GM18505 (cell line): ENCODE measurements around the gene MYRIP.

Experiments
- ATAC-seq: cut with Tn5 transposase; IDR thresholded peaks from one replicate; pipeline ENCODE4 v1.9.1; 2021; ENCODE audit not compliant: unreplicated experiment
- POLR2A ChIP-seq: IDR thresholded peaks from 4 replicates; pipeline ENCODE4 v1.6.1; 2011; ENCODE audit warnings: borderline replicate concordance; ENCODE audit not compliant: insufficient read depth, insufficient read length; ENCODE audit errors: extremely low read depth

Gene MYRIP

GRCh38 chr3:40170395-40170794 is 361.0 kb downstream of the MYRIP start:
- no peak for TF ChIP-seq POLR2A
- peak; percentile 95 for ATAC-seq

GRCh38 chr3:40172560-40172959 is 363.2 kb downstream of the MYRIP start:
- no peak for ATAC-seq
- TF ChIP-seq POLR2A, result no peak

GRCh38 chr3:40173227-40173721 is 363.9 kb downstream of the MYRIP start:
- ATAC-seq, result no peak
- TF ChIP-seq POLR2A, result no peak

GRCh38 chr3:40178012-40178594 is 368.7 kb downstream of the MYRIP start:
- TF ChIP-seq POLR2A, result no peak
- no peak for ATAC-seq

- no peak for ATAC-seq
- no peak for TF ChIP-seq POLR2A
Observed at GRCh38 chr3:40179016-40179415, 369.6 kb downstream of the MYRIP start.

GRCh38 chr3:40181182-40181581 is 371.8 kb downstream of the MYRIP start:
- no peak for TF ChIP-seq POLR2A
- ATAC-seq, result no peak

- no peak for ATAC-seq
- TF ChIP-seq POLR2A, result no peak
Observed at GRCh38 chr3:40185029-40185695, 375.8 kb downstream of the MYRIP start.

- ATAC-seq, result no peak
- TF ChIP-seq POLR2A, result no peak
Observed at GRCh38 chr3:40186508-40186907, 377.1 kb downstream of the MYRIP start.

GRCh38 chr3:40187945-40188344 is 378.5 kb downstream of the MYRIP start:
- ATAC-seq, result peak; percentile 68
- no peak for TF ChIP-seq POLR2A

GRCh38 chr3:40189118-40189517 is 379.7 kb downstream of the MYRIP start:
- ATAC-seq, result no peak
- TF ChIP-seq POLR2A, result no peak

GRCh38 chr3:40190056-40190455 is 380.6 kb downstream of the MYRIP start:
- ATAC-seq, result no peak
- no peak for TF ChIP-seq POLR2A

- no peak for ATAC-seq
- TF ChIP-seq POLR2A, result no peak
Observed at GRCh38 chr3:40191251-40191650, 381.8 kb downstream of the MYRIP start.

GRCh38 chr3:40191850-40192448 is 382.5 kb downstream of the MYRIP start:
- ATAC-seq, result peak; percentile 52
- no peak for TF ChIP-seq POLR2A

- TF ChIP-seq POLR2A, result no peak
- no peak for ATAC-seq
Observed at GRCh38 chr3:40192628-40193027, 383.2 kb downstream of the MYRIP start.
